SK-N-MC (cell line): ENCODE data around the gene SKIC8.

Experiments used
- DNase-seq: peaks from one replicate; pipeline ENCODE4 v3.0.0-alpha.2; 2011; ENCODE audit warnings: low read depth, low spot score
- H3K27ac ChIP-seq: fragments of 200-600 bp; sonication (generic); 2 replicates; pipeline ENCODE4 v1.5.1; 2016; ENCODE audit warnings: mixed run types
- H3K36me3 ChIP-seq: fragments of 200-600 bp; sonication (generic); 2 replicates; pipeline ENCODE4 v1.6.1; 2017; ENCODE audit warnings: antibody characterized with exemption, low read length, mixed read lengths; ENCODE audit not compliant: insufficient read depth
- H3K4me3 ChIP-seq: fragments of 200-600 bp; sonication (generic); 2 replicates; pipeline ENCODE4 v1.5.1; 2016
- H3K9ac ChIP-seq: fragments of 200-600 bp; sonication (generic); 2 replicates; pipeline ENCODE4 v1.8.0; 2017; ENCODE audit warnings: mixed run types, mixed read lengths; ENCODE audit not compliant: insufficient read length
- H3K9me3 ChIP-seq: fragments of 200-600 bp; sonication (generic); 2 replicates; pipeline ENCODE4 v1.6.1; 2017; ENCODE audit warnings: low read depth, mild to moderate bottlenecking, antibody characterized with exemption, low read length, moderate library complexity, mixed read lengths
- EZH2 ChIP-seq: fragments of 200-600 bp; sonication (generic); IDR thresholded peaks from one replicate; pipeline ENCODE4 v1.6.1; 2017; ENCODE audit warnings: antibody characterized with exemption
- FOXP2 ChIP-seq: optimal IDR thresholded peaks from 2 replicates; pipeline ENCODE3; 2011; ENCODE audit warnings: mild to moderate bottlenecking, moderate library complexity; ENCODE audit not compliant: insufficient read depth; ENCODE audit errors: extremely low read length, control extremely low read depth
- POLR2AphosphoS5 ChIP-seq: IDR thresholded peaks from 2 replicates; pipeline ENCODE4 v1.6.1; 2012; ENCODE audit warnings: mild to moderate bottlenecking, low read depth, low read length, borderline replicate concordance

SKIC8 gene

GRCh38 chr15:78266229-78266628 lies 33.2 kb downstream of the SKIC8 start:
- no peaks in the 10 kb centered on the region for H3K9me3 ChIP-seq
- no peak overlapping the region for H3K4me3 ChIP-seq
- DNase-seq, result no peak
- no peaks in the 10 kb centered on the region for H3K36me3 ChIP-seq
- H3K27ac ChIP-seq, result no peak overlapping the region
- H3K9ac ChIP-seq, result no peak overlapping the region
- no peak for TF ChIP-seq FOXP2
- TF ChIP-seq POLR2AphosphoS5, result no peak
- TF ChIP-seq EZH2, result no peak

- H3K9me3 ChIP-seq, result no peaks in the 10 kb centered on the region
- DNase-seq, result no peak
- no peak overlapping the region for H3K9ac ChIP-seq
- TF ChIP-seq EZH2, result no peak
- TF ChIP-seq POLR2AphosphoS5, result no peak
- TF ChIP-seq FOXP2, result no peak
- no peak overlapping the region for H3K27ac ChIP-seq
- H3K36me3 ChIP-seq, result no peaks in the 10 kb centered on the region
- H3K4me3 ChIP-seq, result no peak overlapping the region
These were observed 33.6 kb downstream of the SKIC8 start for GRCh38 chr15:78265752-78266224.

DNA sequence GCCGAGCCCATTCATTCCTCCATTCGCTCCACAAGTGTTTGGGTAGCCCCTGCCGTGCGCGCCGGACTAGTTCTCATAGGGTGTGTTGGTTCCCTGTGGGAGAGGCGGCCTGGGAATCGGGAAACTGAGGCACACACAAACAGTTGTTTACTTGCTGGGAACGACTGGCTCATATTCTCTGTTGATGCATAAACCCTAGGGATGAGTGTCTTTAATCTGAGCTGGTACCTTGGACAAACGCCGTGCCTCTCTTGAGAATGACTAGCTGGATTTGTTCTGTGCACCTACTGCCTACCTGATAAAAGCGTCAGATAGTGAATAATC lies 34.3 kb downstream of the SKIC8 start:
- no peak for TF ChIP-seq EZH2
- TF ChIP-seq POLR2AphosphoS5, result no peak
- no peak for TF ChIP-seq FOXP2
- Histone ChIP-seq H3K9me3 (no peaks in the 10 kb centered on the region), H3K4me3 (no peak overlapping the region), H3K36me3 (no peaks in the 10 kb centered on the region), H3K27ac (no peak overlapping the region), H3K9ac (no peak overlapping the region)
- no peak for DNase-seq

DNA sequence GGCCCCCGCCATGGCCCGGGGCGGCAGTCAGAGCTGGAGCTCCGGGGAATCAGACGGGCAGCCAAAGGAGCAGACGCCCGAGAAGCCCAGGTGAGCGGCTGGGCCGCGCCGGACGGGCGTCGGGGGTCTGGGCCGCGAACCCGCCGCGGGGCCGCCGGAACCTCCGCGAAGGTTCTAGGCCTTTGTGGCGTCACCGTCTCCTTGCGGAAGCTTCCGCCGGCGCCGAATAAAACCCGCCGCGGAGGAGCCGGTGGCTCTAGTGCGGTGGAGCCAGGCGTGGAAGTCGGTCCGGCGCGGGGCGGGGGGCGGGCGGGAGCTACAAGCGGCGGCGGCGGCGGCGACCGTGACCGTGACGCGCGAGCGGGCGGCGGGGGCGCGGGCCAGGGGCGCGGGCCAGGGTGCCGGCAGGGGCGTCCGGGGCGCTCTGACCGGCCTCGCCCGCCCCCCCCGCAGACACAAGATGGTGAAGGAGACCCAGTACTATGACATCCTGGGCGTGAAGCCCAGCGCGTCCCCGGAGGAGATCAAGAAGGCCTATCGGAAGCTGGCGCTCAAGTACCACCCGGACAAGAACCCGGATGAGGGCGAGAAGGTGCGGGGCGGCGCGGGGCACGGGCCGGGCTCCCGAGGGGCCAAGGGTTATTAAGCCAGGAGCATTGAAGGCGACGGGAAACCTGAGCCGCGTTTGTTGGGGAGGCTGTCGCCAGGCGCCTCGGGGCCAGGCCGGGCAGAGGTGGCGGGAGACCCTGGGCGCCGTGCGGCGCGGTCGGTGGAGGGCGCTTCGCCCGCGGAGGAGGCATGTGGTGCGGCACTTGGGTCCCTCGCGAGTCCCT lies 34.9 kb downstream of the SKIC8 start, which contains the start of gene DNAJA4:
TSS of gene DNAJA4 (plus strand) at position 259 of the 833 bp plus-strand sequence. CDS start at position 461, 202 bp downstream.
- DNase-seq, result no peak
- H3K27ac ChIP-seq, result no peak within 1 kb of the TSS
- TF ChIP-seq EZH2 (no peak), FOXP2 (no peak), POLR2AphosphoS5 (no peak)
- H3K4me3 ChIP-seq, result no peak within 1 kb of the TSS
- H3K36me3 ChIP-seq, result no peaks in the 10 kb centered on the region
- H3K9me3 ChIP-seq, result no peaks in the 10 kb centered on the region
- H3K9ac ChIP-seq, result no peak within 1 kb of the TSS

DNA sequence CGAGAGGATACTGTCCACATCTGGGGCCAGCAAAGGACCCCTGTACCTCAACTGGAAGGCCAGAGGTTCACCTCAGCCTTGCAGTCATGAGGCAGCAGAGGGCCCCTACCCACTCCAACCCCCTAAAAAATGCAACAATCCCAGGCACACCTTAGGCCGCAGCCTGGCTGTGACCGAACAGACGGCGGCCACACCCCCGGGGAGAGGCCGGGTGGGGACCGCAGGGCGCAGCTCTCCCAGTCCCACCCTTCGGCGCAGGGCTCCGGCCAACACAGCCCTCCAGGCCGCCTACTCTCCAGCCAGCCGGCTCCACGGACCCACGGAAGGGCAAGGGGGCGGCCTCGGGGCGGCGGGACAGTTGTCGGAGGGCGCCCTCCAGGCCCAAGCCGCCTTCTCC lies 35.5 kb downstream of the SKIC8 start:
- Histone ChIP-seq H3K36me3 (no peaks in the 10 kb centered on the region), H3K9ac (no peak overlapping the region), H3K27ac (no peak overlapping the region), H3K4me3 (no peak overlapping the region), H3K9me3 (no peaks in the 10 kb centered on the region)
- TF ChIP-seq POLR2AphosphoS5 (no peak), EZH2 (no peak), FOXP2 (no peak)
- no peak for DNase-seq

DNA sequence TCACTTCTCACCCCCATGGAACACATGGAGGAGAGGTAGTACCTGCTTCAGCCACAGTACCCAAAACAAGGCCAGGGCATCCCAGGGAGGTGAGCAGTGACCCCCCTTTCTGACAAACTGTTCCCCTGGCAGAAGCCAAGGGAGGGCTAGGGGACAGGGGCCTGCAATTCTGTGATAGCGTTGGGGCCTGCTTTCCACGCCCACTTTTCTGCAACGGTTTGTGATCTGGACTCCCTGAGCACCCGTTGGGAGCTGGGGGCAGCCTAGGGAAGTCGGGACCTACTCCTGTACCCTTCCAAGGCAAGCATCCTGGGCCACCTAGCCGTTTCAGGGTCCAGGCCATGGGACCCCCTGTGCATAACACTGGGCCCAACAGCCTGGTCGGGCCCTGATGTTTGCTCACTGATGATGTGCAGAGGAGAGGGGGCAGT lies 36.0 kb downstream of the SKIC8 start:
- DNase-seq, result no peak
- no peak for TF ChIP-seq POLR2AphosphoS5
- TF ChIP-seq EZH2, result no peak
- no peak for TF ChIP-seq FOXP2
- Histone ChIP-seq H3K27ac (no peak overlapping the region), H3K36me3 (no peaks in the 10 kb centered on the region), H3K4me3 (no peak overlapping the region), H3K9me3 (no peaks in the 10 kb centered on the region), H3K9ac (no peak overlapping the region)

GRCh38 chr15:78261062-78261461 lies 38.3 kb downstream of the SKIC8 start:
- H3K36me3 ChIP-seq, result no peaks in the 10 kb centered on the region
- H3K9me3 ChIP-seq, result no peaks in the 10 kb centered on the region
- TF ChIP-seq EZH2 (no peak), FOXP2 (no peak), POLR2AphosphoS5 (no peak)
- H3K9ac ChIP-seq, result no peak overlapping the region
- no peak overlapping the region for H3K4me3 ChIP-seq
- no peak overlapping the region for H3K27ac ChIP-seq
- DNase-seq, result no peak

DNA sequence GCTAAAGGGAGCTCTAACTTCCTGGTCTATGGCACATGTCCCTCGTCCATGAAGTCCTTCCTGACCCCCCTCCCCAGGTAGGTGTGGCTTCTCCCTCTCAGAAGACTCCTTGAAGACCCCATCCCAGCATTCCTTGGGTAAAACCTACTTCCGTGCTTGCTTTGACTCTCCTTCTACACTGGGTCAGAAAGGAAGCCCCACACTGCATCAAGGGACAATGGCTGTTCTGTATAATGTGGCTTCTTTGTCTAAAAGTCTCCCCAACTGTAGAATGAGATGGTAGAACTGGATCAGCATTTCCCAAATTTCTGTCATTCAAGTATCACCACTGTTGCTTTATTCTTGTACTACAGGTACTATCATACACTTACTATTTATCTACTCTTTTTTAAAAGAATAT lies 38.9 kb downstream of the SKIC8 start:
- Histone ChIP-seq H3K4me3 (no peak overlapping the region), H3K27ac (no peak overlapping the region), H3K9me3 (no peaks in the 10 kb centered on the region), H3K9ac (no peak overlapping the region), H3K36me3 (no peaks in the 10 kb centered on the region)
- TF ChIP-seq POLR2AphosphoS5, result no peak
- TF ChIP-seq EZH2, result no peak
- no peak for TF ChIP-seq FOXP2
- no peak for DNase-seq

DNA sequence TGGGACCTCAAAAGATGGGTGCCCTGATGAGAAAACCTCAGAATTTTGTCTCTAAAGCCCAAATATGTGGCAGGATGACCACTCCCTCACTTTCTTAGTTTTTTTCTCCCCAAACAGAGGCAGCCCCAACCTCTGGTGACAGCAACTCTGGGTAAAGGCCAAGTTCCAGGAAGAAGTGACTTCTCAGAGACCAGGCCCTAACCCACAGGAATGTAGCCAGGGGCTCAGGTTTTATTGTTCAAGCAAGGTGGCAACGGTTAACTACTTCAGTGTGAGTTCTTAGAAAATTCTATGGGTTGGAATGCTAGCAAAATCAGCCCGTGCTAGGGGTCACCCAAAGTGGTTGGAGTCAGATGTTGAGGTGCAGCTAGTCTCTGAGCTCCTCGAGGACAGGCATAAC lies 40.2 kb downstream of the SKIC8 start:
- no peaks in the 10 kb centered on the region for H3K9me3 ChIP-seq
- no peak overlapping the region for H3K9ac ChIP-seq
- no peak overlapping the region for H3K27ac ChIP-seq
- H3K36me3 ChIP-seq, result no peaks in the 10 kb centered on the region
- DNase-seq, result no peak
- TF ChIP-seq FOXP2 (no peak), POLR2AphosphoS5 (no peak), EZH2 (no peak)
- no peak overlapping the region for H3K4me3 ChIP-seq
